NT2/D1 (cell line): ENCODE data around the gene NTNG2.

Experiments
- DNase-seq: peaks from one replicate; pipeline ENCODE4 v3.0.0-alpha.2; 2011; ENCODE audit warnings: low read depth, low spot score
- H3K27me3 ChIP-seq: 2 replicates; pipeline ENCODE4 v1.6.0; 2011; ENCODE audit warnings: mild to moderate bottlenecking; ENCODE audit not compliant: insufficient read length, insufficient read depth
- H3K36me3 ChIP-seq: 2 replicates; pipeline ENCODE4 v1.6.1; 2011; ENCODE audit warnings: mild to moderate bottlenecking, low read length, mixed read lengths; ENCODE audit not compliant: insufficient read depth, insufficient read length
- H3K4me1 ChIP-seq: 2 replicates; pipeline ENCODE4 v1.5.1; 2011; ENCODE audit not compliant: insufficient read depth, insufficient read length
- H3K4me3 ChIP-seq: 2 replicates; pipeline ENCODE4 v1.5.1; 2011; ENCODE audit warnings: low read depth; ENCODE audit not compliant: insufficient read length
- H3K9ac ChIP-seq: 2 replicates; pipeline ENCODE4 v1.6.0; 2011; ENCODE audit warnings: low read depth; ENCODE audit not compliant: insufficient read length
- H3K9me3 ChIP-seq: 2 replicates; pipeline ENCODE4 v1.5.1; 2011; ENCODE audit warnings: mild to moderate bottlenecking, low read length; ENCODE audit not compliant: insufficient read depth
- SUZ12 ChIP-seq: IDR thresholded peaks from 2 replicates; pipeline ENCODE4 v1.6.1; 2011; ENCODE audit not compliant: insufficient read length, insufficient read depth; ENCODE audit errors: extremely low read depth
- YY1 ChIP-seq: IDR thresholded peaks from 2 replicates; pipeline ENCODE4 v1.6.1; 2011; ENCODE audit not compliant: insufficient read length, insufficient read depth
- ZNF274 ChIP-seq: IDR thresholded peaks from 2 replicates; pipeline ENCODE4 v1.6.1; 2011; ENCODE audit warnings: mild to moderate bottlenecking, low read depth, low read length

The NTNG2 gene

DNA sequence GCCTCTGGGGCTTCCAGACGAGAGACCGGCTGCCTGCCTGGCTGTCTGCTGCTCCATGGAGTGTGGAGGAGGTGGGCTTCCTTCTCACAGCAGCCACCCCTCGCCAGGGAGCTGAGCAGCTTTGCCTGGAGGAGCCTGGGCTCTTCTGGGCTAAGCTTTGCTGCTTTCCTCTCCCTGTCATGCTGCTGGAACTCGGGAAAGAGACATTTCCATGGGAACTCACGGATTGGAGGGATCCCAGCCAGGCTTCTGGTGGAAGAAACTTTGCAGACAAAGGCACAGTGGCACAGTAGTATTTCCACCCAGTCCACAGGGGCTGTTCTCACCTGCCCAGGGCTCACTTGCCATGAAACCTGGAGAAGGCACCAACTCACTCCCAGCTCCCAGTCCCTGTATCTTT, 5.6 kb upstream of the NTNG2 start:
- Histone ChIP-seq H3K9ac (no peak overlapping the region), H3K27me3 (peaks cover 15% of the 10 kb centered on the region), H3K4me1 (peaks cover 16% of the 10 kb centered on the region), H3K4me3 (no peak overlapping the region), H3K36me3 (no peaks in the 10 kb centered on the region), H3K9me3 (no peaks in the 10 kb centered on the region)
- no peak for DNase-seq
- no peak for TF ChIP-seq SUZ12
- TF ChIP-seq YY1 = no peak
- no peak for TF ChIP-seq ZNF274

GRCh38 chr9:132157347-132158116, 4.3 kb upstream of the NTNG2 start:
- peaks cover 16% of the 10 kb centered on the region for H3K4me1 ChIP-seq
- H3K27me3 ChIP-seq = peaks cover 20% of the 10 kb centered on the region
- no peaks in the 10 kb centered on the region for H3K36me3 ChIP-seq
- no peak overlapping the region for H3K9ac ChIP-seq
- no peak overlapping the region for H3K4me3 ChIP-seq
- DNase-seq = no peak
- H3K9me3 ChIP-seq = no peaks in the 10 kb centered on the region
- TF ChIP-seq SUZ12 (no peak), ZNF274 (no peak), YY1 (no peak)

- H3K9ac ChIP-seq = peak overlapping the region; percentile 57
- TF ChIP-seq SUZ12 (no peak), YY1 (no peak), ZNF274 (no peak)
- H3K4me1 ChIP-seq = peaks cover 9% of the 10 kb centered on the region
- no peak for DNase-seq
- peaks cover 52% of the 10 kb centered on the region for H3K27me3 ChIP-seq
- no peaks in the 10 kb centered on the region for H3K9me3 ChIP-seq
- peak overlapping the region; percentile 52 for H3K4me3 ChIP-seq
- H3K36me3 ChIP-seq = no peaks in the 10 kb centered on the region
These were observed 786 bp upstream of the NTNG2 start for GRCh38 chr9:132160802-132161742.

GRCh38 chr9:132162764-132163456, 1.1 kb downstream of the NTNG2 start:
- no peaks in the 10 kb centered on the region for H3K36me3 ChIP-seq
- H3K9me3 ChIP-seq = no peaks in the 10 kb centered on the region
- peaks cover 12% of the 10 kb centered on the region for H3K4me1 ChIP-seq
- no peak for TF ChIP-seq SUZ12
- no peak for TF ChIP-seq YY1
- no peak for TF ChIP-seq ZNF274
- H3K9ac ChIP-seq = peak overlapping the region; percentile 45
- peak overlapping the region; percentile 54 for H3K4me3 ChIP-seq
- peaks cover 56% of the 10 kb centered on the region for H3K27me3 ChIP-seq
- no peak for DNase-seq

- Histone ChIP-seq H3K4me1 (peaks cover 14% of the 10 kb centered on the region), H3K4me3 (peak overlapping the region; percentile 54), H3K9ac (no peak overlapping the region), H3K27me3 (peaks cover 56% of the 10 kb centered on the region), H3K9me3 (no peaks in the 10 kb centered on the region), H3K36me3 (no peaks in the 10 kb centered on the region)
- peak; percentile 46 for TF ChIP-seq SUZ12
- no peak for TF ChIP-seq ZNF274
- no peak for DNase-seq
These were observed 1.6 kb downstream of the NTNG2 start for GRCh38 chr9:132163457-132163875.

DNA sequence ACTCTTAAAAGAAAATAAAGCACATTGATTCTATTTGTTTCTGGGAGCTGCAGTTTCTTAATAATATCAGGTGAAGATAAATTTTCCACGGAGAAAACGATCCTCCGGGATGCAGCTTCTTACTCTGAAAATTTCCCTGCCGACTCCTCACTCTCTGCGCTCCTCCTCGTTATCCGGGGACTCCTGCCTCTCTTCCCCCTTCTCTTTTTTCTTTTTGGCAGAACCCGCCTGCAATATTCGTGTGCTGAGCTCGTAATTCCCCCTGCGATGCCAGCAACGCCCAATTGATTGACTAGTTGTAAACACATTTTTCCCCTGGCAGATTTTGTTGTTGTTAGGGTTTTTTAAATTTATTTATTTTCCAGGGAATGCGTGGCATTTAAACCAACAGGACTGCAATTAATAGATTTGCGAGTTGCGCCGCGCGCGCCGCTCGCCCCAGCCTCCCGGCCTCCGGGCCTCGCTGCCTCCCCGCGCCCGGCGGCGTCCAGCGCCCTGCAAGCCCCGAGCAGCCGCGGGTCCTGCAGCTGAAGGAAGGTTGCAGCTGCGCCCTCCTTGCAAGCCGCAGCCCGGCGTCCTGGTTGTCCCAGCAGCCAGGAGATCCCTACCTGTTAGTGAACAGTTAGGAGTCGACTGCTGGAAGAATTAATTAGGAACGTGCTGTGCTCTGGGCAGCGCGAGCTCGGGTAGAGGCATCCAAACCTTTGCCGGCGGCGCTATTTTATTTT, 2.2 kb downstream of the NTNG2 start:
- H3K27me3 ChIP-seq = peaks cover 54% of the 10 kb centered on the region
- TF ChIP-seq YY1 (no peak), SUZ12 (peak; percentile 17)
- H3K36me3 ChIP-seq = no peaks in the 10 kb centered on the region
- DNase-seq = no peak
- peak overlapping the region; percentile 17 for H3K9ac ChIP-seq
- H3K4me1 ChIP-seq = peaks cover 18% of the 10 kb centered on the region
- H3K4me3 ChIP-seq = peak overlapping the region; percentile 16
- H3K9me3 ChIP-seq = no peaks in the 10 kb centered on the region
